Measurements from ENCODE around the gene GRB2.

DNA sequence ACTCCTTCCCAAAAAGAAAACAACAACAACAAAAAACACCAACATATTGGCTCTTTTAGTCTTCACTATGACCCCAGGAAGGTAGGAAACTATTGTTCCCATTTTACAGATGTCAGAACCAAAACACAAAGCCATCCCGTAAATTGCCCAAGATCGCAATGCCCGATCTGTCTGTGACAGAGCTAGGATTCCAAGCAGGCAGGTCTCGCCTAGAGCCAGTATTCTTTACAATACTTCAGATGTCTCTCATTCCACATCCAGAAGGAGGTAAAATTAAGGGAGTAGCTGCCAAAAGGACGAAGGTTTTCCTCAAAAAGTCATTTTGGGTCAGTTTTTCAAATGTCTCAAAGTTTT lies 21.7 kb downstream of the GRB2 start:
- TF ChIP-seq SREBF2 (IDR thresholded peaks at IDR 0.05) (no peak), CHD2 (IDR thresholded peaks at IDR 0.05; ENCODE audit: low read length, partially characterized antibody) (no peak), CTCF (IDR thresholded peaks at IDR 0.05) (no peak), HDAC2 (IDR thresholded peaks at IDR 0.05) (no peak), EP300 (IDR thresholded peaks at IDR 0.05) (no peak), BHLHE40 (IDR thresholded peaks at IDR 0.05; ENCODE audit: low read depth, low read length) (no peak), REST (IDR thresholded peaks at IDR 0.05) (no peak), HOXA7 (CRISPR knock-in tag; IDR thresholded peaks at IDR 0.05) (no peak), MYC (IDR thresholded peaks at IDR 0.05; ENCODE audit: borderline replicate concordance, low read length) (no peak), RNF2 (IDR thresholded peaks at IDR 0.05; ENCODE audit: borderline replicate concordance, low read depth) (no peak), USF2 (IDR thresholded peaks at IDR 0.05) (no peak)
- TF ChIP-seq, protein P1, sequence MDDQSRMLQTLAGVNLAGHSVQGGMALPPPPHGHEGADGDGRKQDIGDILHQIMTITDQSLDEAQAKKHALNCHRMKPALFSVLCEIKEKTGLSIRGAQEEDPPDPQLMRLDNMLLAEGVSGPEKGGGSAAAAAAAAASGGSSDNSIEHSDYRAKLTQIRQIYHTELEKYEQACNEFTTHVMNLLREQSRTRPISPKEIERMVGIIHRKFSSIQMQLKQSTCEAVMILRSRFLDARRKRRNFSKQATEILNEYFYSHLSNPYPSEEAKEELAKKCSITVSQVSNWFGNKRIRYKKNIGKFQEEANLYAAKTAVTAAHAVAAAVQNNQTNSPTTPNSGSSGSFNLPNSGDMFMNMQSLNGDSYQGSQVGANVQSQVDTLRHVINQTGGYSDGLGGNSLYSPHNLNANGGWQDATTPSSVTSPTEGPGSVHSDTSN (IDR thresholded peaks at IDR 0.05), result no peak
